PFSK-1 (cell line): ENCODE data around the gene LONP1.

Source experiments
- FOXP2 ChIP-seq: optimal IDR thresholded peaks from 2 replicates; pipeline ENCODE3; 2011; ENCODE audit warnings: borderline replicate concordance, control low read depth, inconsistent platforms; ENCODE audit not compliant: insufficient read depth; ENCODE audit errors: extremely low read length, extremely low read depth
- POLR2AphosphoS5 ChIP-seq: IDR thresholded peaks from 2 replicates; pipeline ENCODE4 v1.6.1; 2012; ENCODE audit warnings: low read depth, mild to moderate bottlenecking, control low read depth, low read length, moderate library complexity
- SIN3A ChIP-seq: IDR thresholded peaks from 2 replicates; pipeline ENCODE4 v1.6.1; 2012; ENCODE audit warnings: mild to moderate bottlenecking, low read length, moderate library complexity, borderline replicate concordance; ENCODE audit not compliant: insufficient read depth
- TAF1 ChIP-seq: IDR thresholded peaks from 2 replicates; pipeline ENCODE4 v1.6.1; 2012; ENCODE audit warnings: low read length, control low read depth, borderline replicate concordance; ENCODE audit not compliant: insufficient read depth
- TF ChIP-seq, protein P1 (sequence below), 2 experiments: IDR thresholded peaks; 2 replicates each; pipeline versions ENCODE4 v1.6.1 to v1.8.0; 2011 to 2012; ENCODE audit warnings: low read depth in 2 of 2, low read length in 2 of 2, control low read depth in 1 of 2, inconsistent platforms in 1 of 2, mild to moderate bottlenecking in 1 of 2, moderate library complexity in 1 of 2; ENCODE audit not compliant: insufficient read depth in 1 of 2

Gene LONP1

DNA sequence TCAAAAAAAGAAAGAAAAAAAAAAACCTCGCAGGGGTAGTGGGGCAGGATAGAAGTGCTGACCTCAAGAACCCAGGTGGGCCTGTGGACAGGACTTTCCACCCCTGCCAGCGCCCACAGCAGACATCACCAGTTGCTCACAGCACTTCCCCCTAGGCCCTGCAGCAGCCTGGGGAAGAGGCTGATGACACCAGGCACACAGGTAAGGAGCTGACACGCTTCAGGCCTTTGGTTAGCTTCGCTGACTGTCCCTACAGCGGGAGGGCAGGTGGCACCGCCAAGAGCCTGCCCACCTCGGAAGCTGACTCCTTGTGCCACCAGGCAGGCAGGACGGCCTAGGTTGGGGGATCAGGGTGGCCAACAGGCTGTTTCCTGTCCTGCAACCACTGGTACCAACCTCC is 8.9 kb downstream of the LONP1 start:
- no peak for TF ChIP-seq SIN3A
- no peak for TF ChIP-seq TAF1
- TF ChIP-seq POLR2AphosphoS5, result no peak
- TF ChIP-seq FOXP2, result no peak
- TF ChIP-seq, protein P1, sequence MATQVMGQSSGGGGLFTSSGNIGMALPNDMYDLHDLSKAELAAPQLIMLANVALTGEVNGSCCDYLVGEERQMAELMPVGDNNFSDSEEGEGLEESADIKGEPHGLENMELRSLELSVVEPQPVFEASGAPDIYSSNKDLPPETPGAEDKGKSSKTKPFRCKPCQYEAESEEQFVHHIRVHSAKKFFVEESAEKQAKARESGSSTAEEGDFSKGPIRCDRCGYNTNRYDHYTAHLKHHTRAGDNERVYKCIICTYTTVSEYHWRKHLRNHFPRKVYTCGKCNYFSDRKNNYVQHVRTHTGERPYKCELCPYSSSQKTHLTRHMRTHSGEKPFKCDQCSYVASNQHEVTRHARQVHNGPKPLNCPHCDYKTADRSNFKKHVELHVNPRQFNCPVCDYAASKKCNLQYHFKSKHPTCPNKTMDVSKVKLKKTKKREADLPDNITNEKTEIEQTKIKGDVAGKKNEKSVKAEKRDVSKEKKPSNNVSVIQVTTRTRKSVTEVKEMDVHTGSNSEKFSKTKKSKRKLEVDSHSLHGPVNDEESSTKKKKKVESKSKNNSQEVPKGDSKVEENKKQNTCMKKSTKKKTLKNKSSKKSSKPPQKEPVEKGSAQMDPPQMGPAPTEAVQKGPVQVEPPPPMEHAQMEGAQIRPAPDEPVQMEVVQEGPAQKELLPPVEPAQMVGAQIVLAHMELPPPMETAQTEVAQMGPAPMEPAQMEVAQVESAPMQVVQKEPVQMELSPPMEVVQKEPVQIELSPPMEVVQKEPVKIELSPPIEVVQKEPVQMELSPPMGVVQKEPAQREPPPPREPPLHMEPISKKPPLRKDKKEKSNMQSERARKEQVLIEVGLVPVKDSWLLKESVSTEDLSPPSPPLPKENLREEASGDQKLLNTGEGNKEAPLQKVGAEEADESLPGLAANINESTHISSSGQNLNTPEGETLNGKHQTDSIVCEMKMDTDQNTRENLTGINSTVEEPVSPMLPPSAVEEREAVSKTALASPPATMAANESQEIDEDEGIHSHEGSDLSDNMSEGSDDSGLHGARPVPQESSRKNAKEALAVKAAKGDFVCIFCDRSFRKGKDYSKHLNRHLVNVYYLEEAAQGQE (IDR thresholded peaks at IDR 0.05; ENCODE audit: insufficient read depth in 1 of 2, low read depth in 2 of 2, low read length in 2 of 2), result no peak

GRCh38 chr19:5707576-5708575 is 12.1 kb downstream of the LONP1 start:
- TF ChIP-seq FOXP2 (no peak), POLR2AphosphoS5 (no peak), SIN3A (no peak), TAF1 (no peak)
- TF ChIP-seq, protein P1 (IDR thresholded peaks at IDR 0.05; ENCODE audit: insufficient read depth in 1 of 2, low read depth in 2 of 2, low read length in 2 of 2), result no peak

- TF ChIP-seq, protein P1 (IDR thresholded peaks at IDR 0.05; ENCODE audit: insufficient read depth in 1 of 2, low read depth in 2 of 2, low read length in 2 of 2), result no peak
- TF ChIP-seq POLR2AphosphoS5, result no peak
- no peak for TF ChIP-seq SIN3A
- no peak for TF ChIP-seq FOXP2
These were observed 12.9 kb downstream of the LONP1 start for GRCh38 chr19:5706876-5707573.

DNA sequence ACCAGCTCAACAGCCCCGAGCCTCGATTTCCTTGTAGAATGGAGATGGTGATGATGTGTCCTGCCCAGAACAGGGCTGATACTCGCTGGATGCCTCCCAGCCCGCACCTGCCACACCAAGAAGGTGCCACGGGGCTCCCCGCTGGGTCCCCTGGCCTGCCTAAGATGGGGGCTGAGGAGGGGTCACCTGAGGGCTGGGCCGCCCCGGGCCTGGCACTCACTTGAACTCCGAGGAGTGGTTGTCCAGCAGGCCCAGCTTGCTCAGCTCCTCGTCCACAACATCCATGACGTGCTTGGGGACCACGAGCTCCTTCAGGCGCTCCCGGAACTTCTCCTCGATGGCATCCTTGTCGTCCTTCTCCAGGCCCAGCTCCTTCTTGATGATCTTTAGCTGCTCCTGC is 14.4 kb downstream of the LONP1 start:
- TF ChIP-seq SIN3A (no peak), POLR2AphosphoS5 (no peak), TAF1 (no peak), FOXP2 (no peak)
- TF ChIP-seq, protein P1 (IDR thresholded peaks at IDR 0.05; ENCODE audit: insufficient read depth in 1 of 2, low read depth in 2 of 2, low read length in 2 of 2), result no peak
